ENCODE data around the gene TMEM18. TPM values are rescaled to one million over a fixed set of nuclear protein-coding genes. Genes with fewer than 3 reads are reported as not detected.

TMEM18 gene
- total RNA-seq, 4 donors from 2014 or later = 8.7 to 27.3 (median 10.2) TPM

GRCh38 chr2:720842-721241 lies 43.6 kb upstream of the TMEM18 start:
- no peaks in the 10 kb centered on the region for H3K9me3 ChIP-seq
- 92% methylated on average over 21 of the region's 21 CpGs for WGBS
- no peak for TF ChIP-seq POLR2AphosphoS5 (IDR thresholded peaks at IDR 0.05)
- TF ChIP-seq CTCF (IDR thresholded peaks at IDR 0.05) = no peak
- no peak for TF ChIP-seq EP300 (IDR thresholded peaks at IDR 0.05)
- TF ChIP-seq POLR2A (IDR thresholded peaks at IDR 0.05; ENCODE audit: low read depth) = no peak
- no peaks in the 10 kb centered on the region for H3K4me1 ChIP-seq
- no peak overlapping the region for H3K27ac ChIP-seq (replicated peaks in 1 of 4)
- H3K27me3 ChIP-seq = peaks cover 0 to 15% (median 0%) of the 10 kb centered on the region in 4 donors
- no peak for DNase-seq (ENCODE audit: extremely low spot score)
- no peaks in the 10 kb centered on the region for H3K36me3 ChIP-seq
- intact Hi-C loops (cut with DNase I) = no loop called here
- no peak overlapping the region for H3K4me3 ChIP-seq

- no peaks in the 10 kb centered on the region for H3K36me3 ChIP-seq
- peaks cover 0 to 15% (median 0%) of the 10 kb centered on the region in 4 donors for H3K27me3 ChIP-seq
- no peak for DNase-seq (ENCODE audit: extremely low spot score)
- WGBS = 55% methylated on average over 9 of the region's 9 CpGs
- no peak overlapping the region for H3K27ac ChIP-seq (replicated peaks in 1 of 4)
- no peak for TF ChIP-seq EP300 (IDR thresholded peaks at IDR 0.05)
- TF ChIP-seq POLR2A (IDR thresholded peaks at IDR 0.05; ENCODE audit: low read depth) = no peak
- TF ChIP-seq POLR2AphosphoS5 (IDR thresholded peaks at IDR 0.05) = no peak
- intact Hi-C loops (cut with DNase I) = loop anchor here (5.0 kb wide), 1 partner anchor 828 kb away; no protein-coding TSS in a partner anchor
- H3K9me3 ChIP-seq = no peaks in the 10 kb centered on the region
- H3K4me3 ChIP-seq = no peak overlapping the region
- H3K4me1 ChIP-seq = no peaks in the 10 kb centered on the region
Measured at GRCh38 chr2:719734-720133, 42.5 kb upstream of the TMEM18 start.

GRCh38 chr2:719191-719590 lies 42.0 kb upstream of the TMEM18 start:
- H3K27me3 ChIP-seq = peaks cover 0 to 16% (median 0%) of the 10 kb centered on the region in 4 donors
- no peak overlapping the region for H3K4me3 ChIP-seq
- H3K36me3 ChIP-seq = no peaks in the 10 kb centered on the region
- peaks cover 0 to 5% (median 0%) of the 10 kb centered on the region in 4 donors for H3K4me1 ChIP-seq
- intact Hi-C loops (cut with DNase I) = loop anchor here (5.0 kb wide), 1 partner anchor 828 kb away; no protein-coding TSS in a partner anchor
- H3K9me3 ChIP-seq = no peaks in the 10 kb centered on the region
- TF ChIP-seq POLR2A (IDR thresholded peaks at IDR 0.05; ENCODE audit: low read depth) = no peak
- no peak for TF ChIP-seq POLR2AphosphoS5 (IDR thresholded peaks at IDR 0.05)
- no peak for TF ChIP-seq CTCF (IDR thresholded peaks at IDR 0.05)
- TF ChIP-seq EP300 (IDR thresholded peaks at IDR 0.05) = no peak
- no peak overlapping the region for H3K27ac ChIP-seq (replicated peaks in 1 of 4)
- no peak for DNase-seq (ENCODE audit: extremely low spot score)

GRCh38 chr2:717661-718060 lies 40.5 kb upstream of the TMEM18 start:
- Histone ChIP-seq H3K9me3 (no peaks in the 10 kb centered on the region), H3K4me3 (no peak overlapping the region), H3K4me1 (peaks cover 0 to 6% (median 0%) of the 10 kb centered on the region in 4 donors), H3K36me3 (no peaks in the 10 kb centered on the region), H3K27me3 (peaks cover 0 to 27% (median 0%) of the 10 kb centered on the region in 4 donors), H3K27ac (replicated peaks in 1 of 4) (no peak overlapping the region)
- WGBS = 88% methylated on average over 5 of the region's 5 CpGs
- TF ChIP-seq POLR2AphosphoS5 (IDR thresholded peaks at IDR 0.05) (no peak), CTCF (IDR thresholded peaks at IDR 0.05) (no peak), EP300 (IDR thresholded peaks at IDR 0.05) (no peak), POLR2A (IDR thresholded peaks at IDR 0.05; ENCODE audit: low read depth) (no peak)
- intact Hi-C loops (cut with DNase I) = loop anchor here (5.0 kb wide), 1 partner anchor 830 kb away; no protein-coding TSS in a partner anchor
- no peak for DNase-seq (ENCODE audit: extremely low spot score)

GRCh38 chr2:715854-716560 lies 38.8 kb upstream of the TMEM18 start:
- WGBS = 63% methylated on average over 18 of the region's 18 CpGs
- H3K27ac ChIP-seq (replicated peaks in 1 of 4) = no peak overlapping the region
- intact Hi-C loops (cut with DNase I) = loop anchor here (5.0 kb wide), 1 partner anchor 831 kb away; no protein-coding TSS in a partner anchor
- H3K4me1 ChIP-seq = peaks cover 0 to 6% (median 0%) of the 10 kb centered on the region in 4 donors
- no peaks in the 10 kb centered on the region for H3K9me3 ChIP-seq
- H3K27me3 ChIP-seq = peaks cover 0 to 27% (median 0%) of the 10 kb centered on the region in 4 donors
- DNase-seq (ENCODE audit: extremely low spot score) = no peak
- H3K4me3 ChIP-seq = no peak overlapping the region
- no peaks in the 10 kb centered on the region for H3K36me3 ChIP-seq
- TF ChIP-seq EP300 (IDR thresholded peaks at IDR 0.05) (no peak), CTCF (IDR thresholded peaks at IDR 0.05) (peak in 2 of 3 experiments; percentile 13 to 29), POLR2AphosphoS5 (IDR thresholded peaks at IDR 0.05) (no peak), POLR2A (IDR thresholded peaks at IDR 0.05; ENCODE audit: low read depth) (no peak)

Measured in esophagus muscularis mucosa (tissue), 4 donors.